GM21737 (cell line): ENCODE results near the gene GABRA5.
"Not testable (repeated sequence)": the region's sequence is repeated elsewhere in the genome, so short reads cannot be mapped to it uniquely, and the experiment has no call there.

ENCODE experiments used
- ATAC-seq: cut with Tn5 transposase; IDR thresholded peaks from one replicate; pipeline ENCODE4 v1.9.1; 2021; ENCODE audit warnings: mild to moderate bottlenecking, moderate library complexity; ENCODE audit not compliant: unreplicated experiment

The GABRA5 gene

GRCh38 chr15:26875476-26875850, 8.6 kb downstream of the GABRA5 start:
- no peak for ATAC-seq

GRCh38 chr15:26877831-26878230, 11.0 kb downstream of the GABRA5 start:
- no peak for ATAC-seq

- no peak for ATAC-seq
Observed at GRCh38 chr15:26879706-26880105, 12.8 kb downstream of the GABRA5 start.

GRCh38 chr15:26882112-26882511, 15.2 kb downstream of the GABRA5 start:
- no peak for ATAC-seq

- no peak for ATAC-seq
Observed at GRCh38 chr15:26882616-26883365, 15.9 kb downstream of the GABRA5 start.

GRCh38 chr15:26883466-26883865, 16.6 kb downstream of the GABRA5 start:
- no peak for ATAC-seq

GRCh38 chr15:26886566-26886965, 19.7 kb downstream of the GABRA5 start:
- ATAC-seq = no peak

GRCh38 chr15:26887926-26888666, 21.2 kb downstream of the GABRA5 start:
- no peak for ATAC-seq

GRCh38 chr15:26888761-26889160, 21.9 kb downstream of the GABRA5 start:
- ATAC-seq = no peak

GRCh38 chr15:26889298-26889898, 22.5 kb downstream of the GABRA5 start:
- ATAC-seq = no peak

GRCh38 chr15:26890451-26890850, 23.6 kb downstream of the GABRA5 start:
- no peak for ATAC-seq

GRCh38 chr15:26890988-26891387, 24.1 kb downstream of the GABRA5 start:
- ATAC-seq = no peak

GRCh38 chr15:26891448-26892181, 24.8 kb downstream of the GABRA5 start:
- no peak for ATAC-seq

- ATAC-seq = no peak
Observed at GRCh38 chr15:26892182-26892518, 25.3 kb downstream of the GABRA5 start.

- no peak for ATAC-seq
Observed at GRCh38 chr15:26892678-26893077, 25.8 kb downstream of the GABRA5 start.

GRCh38 chr15:26893351-26894065, 26.6 kb downstream of the GABRA5 start:
- ATAC-seq = no peak

- ATAC-seq = no peak
Observed at GRCh38 chr15:26894181-26894580, 27.3 kb downstream of the GABRA5 start.

GRCh38 chr15:26895346-26895745, 28.5 kb downstream of the GABRA5 start:
- not testable (repeated sequence) for ATAC-seq

- no peak for ATAC-seq
Observed at GRCh38 chr15:26899658-26900057, 32.8 kb downstream of the GABRA5 start.

- ATAC-seq = no peak
Observed at GRCh38 chr15:26901041-26901440, 34.2 kb downstream of the GABRA5 start.

- ATAC-seq = no peak
Observed at GRCh38 chr15:26910715-26911114, 43.9 kb downstream of the GABRA5 start.
